Measurements from ENCODE around the gene SAPCD2. TPM values are rescaled to one million over a fixed set of nuclear protein-coding genes. Genes with fewer than 3 reads are reported as not detected.

SAPCD2 gene
- total and polyA plus RNA-seq, 2 experiments from 2014 or later, result 13.4 to 60.3 TPM

DNA sequence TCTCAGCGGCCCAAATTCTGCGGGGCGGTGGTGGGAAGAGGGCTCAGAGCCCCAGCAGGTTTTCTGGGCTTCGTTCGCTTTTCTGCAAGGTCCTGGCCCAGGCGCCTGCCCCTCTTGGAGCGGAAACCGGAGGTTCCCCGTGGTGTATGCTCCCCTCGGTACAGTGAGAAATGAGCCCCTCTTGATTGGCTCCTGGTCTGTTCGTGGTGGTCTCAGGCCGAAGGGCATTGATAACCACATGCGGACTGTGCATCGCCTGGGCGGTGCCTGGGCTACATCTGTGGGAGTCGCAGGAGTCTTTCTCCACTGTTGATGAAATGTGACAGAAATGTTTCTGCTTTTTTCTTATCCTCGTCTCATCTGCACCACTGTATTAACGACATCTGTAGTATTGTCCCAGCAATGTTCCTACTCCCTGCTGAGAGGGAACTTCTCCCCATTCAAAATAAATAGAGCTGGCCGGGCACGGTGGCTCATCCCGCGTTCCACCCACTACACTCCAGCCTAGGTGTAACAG, 17.1 kb upstream of the SAPCD2 start (continued):
- TF ChIP-seq, protein P1, sequence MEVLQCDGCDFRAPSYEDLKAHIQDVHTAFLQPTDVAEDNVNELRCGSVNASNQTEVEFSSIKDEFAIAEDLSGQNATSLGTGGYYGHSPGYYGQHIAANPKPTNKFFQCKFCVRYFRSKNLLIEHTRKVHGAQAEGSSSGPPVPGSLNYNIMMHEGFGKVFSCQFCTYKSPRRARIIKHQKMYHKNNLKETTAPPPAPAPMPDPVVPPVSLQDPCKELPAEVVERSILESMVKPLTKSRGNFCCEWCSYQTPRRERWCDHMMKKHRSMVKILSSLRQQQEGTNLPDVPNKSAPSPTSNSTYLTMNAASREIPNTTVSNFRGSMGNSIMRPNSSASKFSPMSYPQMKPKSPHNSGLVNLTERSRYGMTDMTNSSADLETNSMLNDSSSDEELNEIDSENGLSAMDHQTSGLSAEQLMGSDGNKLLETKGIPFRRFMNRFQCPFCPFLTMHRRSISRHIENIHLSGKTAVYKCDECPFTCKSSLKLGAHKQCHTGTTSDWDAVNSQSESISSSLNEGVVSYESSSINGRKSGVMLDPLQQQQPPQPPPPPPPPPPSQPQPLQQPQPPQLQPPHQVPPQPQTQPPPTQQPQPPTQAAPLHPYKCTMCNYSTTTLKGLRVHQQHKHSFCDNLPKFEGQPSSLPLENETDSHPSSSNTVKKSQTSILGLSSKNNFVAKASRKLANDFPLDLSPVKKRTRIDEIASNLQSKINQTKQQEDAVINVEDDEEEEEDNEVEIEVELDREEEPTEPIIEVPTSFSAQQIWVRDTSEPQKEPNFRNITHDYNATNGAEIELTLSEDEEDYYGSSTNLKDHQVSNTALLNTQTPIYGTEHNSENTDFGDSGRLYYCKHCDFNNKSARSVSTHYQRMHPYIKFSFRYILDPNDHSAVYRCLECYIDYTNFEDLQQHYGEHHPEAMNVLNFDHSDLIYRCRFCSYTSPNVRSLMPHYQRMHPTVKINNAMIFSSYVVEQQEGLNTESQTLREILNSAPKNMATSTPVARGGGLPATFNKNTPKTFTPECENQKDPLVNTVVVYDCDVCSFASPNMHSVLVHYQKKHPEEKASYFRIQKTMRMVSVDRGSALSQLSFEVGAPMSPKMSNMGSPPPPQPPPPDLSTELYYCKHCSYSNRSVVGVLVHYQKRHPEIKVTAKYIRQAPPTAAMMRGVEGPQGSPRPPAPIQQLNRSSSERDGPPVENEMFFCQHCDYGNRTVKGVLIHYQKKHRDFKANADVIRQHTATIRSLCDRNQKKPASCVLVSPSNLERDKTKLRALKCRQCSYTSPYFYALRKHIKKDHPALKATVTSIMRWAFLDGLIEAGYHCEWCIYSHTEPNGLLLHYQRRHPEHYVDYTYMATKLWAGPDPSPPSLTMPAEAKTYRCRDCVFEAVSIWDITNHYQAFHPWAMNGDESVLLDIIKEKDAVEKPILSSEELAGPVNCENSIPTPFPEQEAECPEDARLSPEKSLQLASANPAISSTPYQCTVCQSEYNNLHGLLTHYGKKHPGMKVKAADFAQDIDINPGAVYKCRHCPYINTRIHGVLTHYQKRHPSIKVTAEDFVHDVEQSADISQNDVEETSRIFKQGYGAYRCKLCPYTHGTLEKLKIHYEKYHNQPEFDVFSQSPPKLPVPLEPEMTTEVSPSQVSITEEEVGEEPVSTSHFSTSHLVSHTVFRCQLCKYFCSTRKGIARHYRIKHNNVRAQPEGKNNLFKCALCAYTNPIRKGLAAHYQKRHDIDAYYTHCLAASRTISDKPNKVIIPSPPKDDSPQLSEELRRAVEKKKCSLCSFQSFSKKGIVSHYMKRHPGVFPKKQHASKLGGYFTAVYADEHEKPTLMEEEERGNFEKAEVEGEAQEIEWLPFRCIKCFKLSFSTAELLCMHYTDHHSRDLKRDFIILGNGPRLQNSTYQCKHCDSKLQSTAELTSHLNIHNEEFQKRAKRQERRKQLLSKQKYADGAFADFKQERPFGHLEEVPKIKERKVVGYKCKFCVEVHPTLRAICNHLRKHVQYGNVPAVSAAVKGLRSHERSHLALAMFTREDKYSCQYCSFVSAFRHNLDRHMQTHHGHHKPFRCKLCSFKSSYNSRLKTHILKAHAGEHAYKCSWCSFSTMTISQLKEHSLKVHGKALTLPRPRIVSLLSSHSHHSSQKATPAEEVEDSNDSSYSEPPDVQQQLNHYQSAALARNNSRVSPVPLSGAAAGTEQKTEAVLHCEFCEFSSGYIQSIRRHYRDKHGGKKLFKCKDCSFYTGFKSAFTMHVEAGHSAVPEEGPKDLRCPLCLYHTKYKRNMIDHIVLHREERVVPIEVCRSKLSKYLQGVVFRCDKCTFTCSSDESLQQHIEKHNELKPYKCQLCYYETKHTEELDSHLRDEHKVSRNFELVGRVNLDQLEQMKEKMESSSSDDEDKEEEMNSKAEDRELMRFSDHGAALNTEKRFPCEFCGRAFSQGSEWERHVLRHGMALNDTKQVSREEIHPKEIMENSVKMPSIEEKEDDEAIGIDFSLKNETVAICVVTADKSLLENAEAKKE (CRISPR knock-in tag; IDR thresholded peaks at IDR 0.05), result no peak
- TF ChIP-seq, protein P2, sequence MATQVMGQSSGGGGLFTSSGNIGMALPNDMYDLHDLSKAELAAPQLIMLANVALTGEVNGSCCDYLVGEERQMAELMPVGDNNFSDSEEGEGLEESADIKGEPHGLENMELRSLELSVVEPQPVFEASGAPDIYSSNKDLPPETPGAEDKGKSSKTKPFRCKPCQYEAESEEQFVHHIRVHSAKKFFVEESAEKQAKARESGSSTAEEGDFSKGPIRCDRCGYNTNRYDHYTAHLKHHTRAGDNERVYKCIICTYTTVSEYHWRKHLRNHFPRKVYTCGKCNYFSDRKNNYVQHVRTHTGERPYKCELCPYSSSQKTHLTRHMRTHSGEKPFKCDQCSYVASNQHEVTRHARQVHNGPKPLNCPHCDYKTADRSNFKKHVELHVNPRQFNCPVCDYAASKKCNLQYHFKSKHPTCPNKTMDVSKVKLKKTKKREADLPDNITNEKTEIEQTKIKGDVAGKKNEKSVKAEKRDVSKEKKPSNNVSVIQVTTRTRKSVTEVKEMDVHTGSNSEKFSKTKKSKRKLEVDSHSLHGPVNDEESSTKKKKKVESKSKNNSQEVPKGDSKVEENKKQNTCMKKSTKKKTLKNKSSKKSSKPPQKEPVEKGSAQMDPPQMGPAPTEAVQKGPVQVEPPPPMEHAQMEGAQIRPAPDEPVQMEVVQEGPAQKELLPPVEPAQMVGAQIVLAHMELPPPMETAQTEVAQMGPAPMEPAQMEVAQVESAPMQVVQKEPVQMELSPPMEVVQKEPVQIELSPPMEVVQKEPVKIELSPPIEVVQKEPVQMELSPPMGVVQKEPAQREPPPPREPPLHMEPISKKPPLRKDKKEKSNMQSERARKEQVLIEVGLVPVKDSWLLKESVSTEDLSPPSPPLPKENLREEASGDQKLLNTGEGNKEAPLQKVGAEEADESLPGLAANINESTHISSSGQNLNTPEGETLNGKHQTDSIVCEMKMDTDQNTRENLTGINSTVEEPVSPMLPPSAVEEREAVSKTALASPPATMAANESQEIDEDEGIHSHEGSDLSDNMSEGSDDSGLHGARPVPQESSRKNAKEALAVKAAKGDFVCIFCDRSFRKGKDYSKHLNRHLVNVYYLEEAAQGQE (IDR thresholded peaks at IDR 0.05; ENCODE audit: unreplicated experiment), result no peak
- TF ChIP-seq NANOG (IDR thresholded peaks at IDR 0.05; ENCODE audit: borderline replicate concordance) (no peak), POLR2AphosphoS5 (IDR thresholded peaks at IDR 0.05; ENCODE audit: low read depth) (no peak)
